AG04450 (cell line): ENCODE data around the gene SMARCD1. TPM values are rescaled to one million over a fixed set of nuclear protein-coding genes. Genes with fewer than 3 reads are reported as not detected.

Source experiments
- CTCF ChIA-PET: fragments of 300-600, 350-600 bp; formaldehyde crosslinking; extraction: SDS; loops from one replicate; lab custom pipeline; 2022; ENCODE audit warnings: antibody characterized with exemption, inconsistent platforms; lab: Charles Lee
- POLR2A ChIA-PET: fragments of 350-600 bp; formaldehyde crosslinking; extraction: SDS; loops from one replicate; lab custom pipeline; 2021; ENCODE audit warnings: antibody characterized with exemption, inconsistent platforms; lab: Yijun Ruan, JAX
- DNase-seq: peaks from one replicate; pipeline ENCODE4 v3.0.0-alpha.2; 2011; ENCODE audit warnings: low read depth, low spot score
- H3K27ac ChIP-seq: one replicate; pipeline ENCODE4 v1.5.1; 2012; ENCODE audit warnings: low read depth, low read length, control low read depth
- H3K27me3 ChIP-seq: one replicate; pipeline ENCODE4 v1.6.0; 2012; ENCODE audit warnings: low read length; ENCODE audit not compliant: control insufficient read depth, insufficient read depth
- H3K4me3 ChIP-seq: 2 replicates; pipeline ENCODE4 v1.5.1; 2011; ENCODE audit warnings: mild to moderate bottlenecking, low read depth, low read length, control low read depth
- H3K9me3 ChIP-seq: 2 replicates; pipeline ENCODE4 v1.5.1; 2012; ENCODE audit warnings: low read length; ENCODE audit not compliant: control insufficient read depth, insufficient read depth
- polyA plus RNA-seq: library from polyadenylated mRNA; depleted of rRNA; stranded (reverse); fragments of >200 nt; gene quantifications from 2 replicates; pipeline ENCODE4 v1.2.3, GENCODE V29; 2011
- TF ChIP-seq, protein P1 (sequence below): IDR thresholded peaks from 2 replicates; pipeline ENCODE4 v1.5.1; 2011; ENCODE audit warnings: low read depth, low read length, control low read depth, inconsistent platforms

The SMARCD1 gene
- polyA plus RNA-seq, 1 experiment: 57.2 TPM

DNA sequence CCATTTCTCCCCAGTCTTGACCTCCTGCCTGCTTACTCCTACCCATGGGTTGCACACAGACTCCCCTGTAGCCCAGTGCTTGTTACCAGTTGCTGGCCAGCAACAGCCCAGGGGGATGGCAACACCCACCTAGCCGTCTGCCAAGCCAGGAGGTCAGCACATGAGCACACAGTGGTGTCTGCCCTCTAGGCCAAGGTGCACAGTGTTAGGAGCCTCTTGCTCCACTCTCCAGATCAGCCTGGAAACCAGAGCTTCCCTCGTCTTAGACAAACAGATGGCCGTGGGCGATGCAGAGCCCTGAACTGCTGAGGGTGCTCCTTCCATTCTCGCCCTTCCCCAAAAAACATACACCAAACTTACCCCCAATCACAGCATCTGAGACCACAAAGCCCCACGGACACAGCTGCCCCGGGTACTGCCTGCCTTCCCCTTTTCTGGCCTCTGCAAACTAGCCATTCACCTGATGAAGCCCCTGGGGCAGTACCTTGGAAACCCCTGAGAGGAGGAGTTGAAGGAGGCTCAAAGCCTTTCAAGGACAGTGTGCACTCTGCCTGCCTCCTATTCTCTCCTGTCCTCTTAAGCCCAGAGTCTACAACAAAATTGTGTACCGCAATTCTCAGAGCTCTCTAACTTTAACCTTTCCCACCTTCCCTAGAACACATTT lies 17.6 kb downstream of the SMARCD1 start:
- TF ChIP-seq, protein P1, sequence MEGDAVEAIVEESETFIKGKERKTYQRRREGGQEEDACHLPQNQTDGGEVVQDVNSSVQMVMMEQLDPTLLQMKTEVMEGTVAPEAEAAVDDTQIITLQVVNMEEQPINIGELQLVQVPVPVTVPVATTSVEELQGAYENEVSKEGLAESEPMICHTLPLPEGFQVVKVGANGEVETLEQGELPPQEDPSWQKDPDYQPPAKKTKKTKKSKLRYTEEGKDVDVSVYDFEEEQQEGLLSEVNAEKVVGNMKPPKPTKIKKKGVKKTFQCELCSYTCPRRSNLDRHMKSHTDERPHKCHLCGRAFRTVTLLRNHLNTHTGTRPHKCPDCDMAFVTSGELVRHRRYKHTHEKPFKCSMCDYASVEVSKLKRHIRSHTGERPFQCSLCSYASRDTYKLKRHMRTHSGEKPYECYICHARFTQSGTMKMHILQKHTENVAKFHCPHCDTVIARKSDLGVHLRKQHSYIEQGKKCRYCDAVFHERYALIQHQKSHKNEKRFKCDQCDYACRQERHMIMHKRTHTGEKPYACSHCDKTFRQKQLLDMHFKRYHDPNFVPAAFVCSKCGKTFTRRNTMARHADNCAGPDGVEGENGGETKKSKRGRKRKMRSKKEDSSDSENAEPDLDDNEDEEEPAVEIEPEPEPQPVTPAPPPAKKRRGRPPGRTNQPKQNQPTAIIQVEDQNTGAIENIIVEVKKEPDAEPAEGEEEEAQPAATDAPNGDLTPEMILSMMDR: no peak
- ChIA-PET POLR2A (interaction anchor here (1.4 kb wide), 1 partner anchor 9 kb away, joined by 7 read pairs; the partner anchor contains the start of gene COX14), CTCF (interaction anchor here (0.6 to 4.3 kb wide), 10 partner anchors 8 to 212 kb away, joined by 3 to 46 read pairs (median 6); partner anchors contain the start of gene COX14)
- DNase-seq: no peak
- H3K4me3 ChIP-seq: no peak overlapping the region
- no peaks in the 10 kb centered on the region for H3K9me3 ChIP-seq
- no peak overlapping the region for H3K27ac ChIP-seq
- H3K27me3 ChIP-seq: peaks cover 5% of the 10 kb centered on the region

DNA sequence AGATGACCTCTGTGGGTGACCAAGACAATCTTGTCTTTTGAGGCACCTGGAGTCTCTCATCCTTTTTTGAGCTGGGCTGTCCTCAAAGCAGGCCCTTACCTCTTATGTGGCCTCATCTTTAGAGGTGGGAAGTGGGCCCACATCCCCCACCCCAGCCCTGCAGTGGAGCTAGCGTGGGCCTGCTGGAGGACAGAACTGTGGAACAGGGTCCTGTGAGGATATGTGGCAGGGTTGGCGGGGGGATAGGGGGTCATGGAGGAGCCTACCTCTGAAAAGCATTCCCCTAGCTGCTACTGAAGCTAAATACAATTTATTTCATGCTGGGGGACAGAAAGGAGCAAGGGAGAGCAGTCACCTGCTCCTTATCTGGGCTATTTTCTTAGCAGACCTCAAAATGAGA lies 18.2 kb downstream of the SMARCD1 start:
- ChIA-PET CTCF (interaction anchor here (1.6 to 4.3 kb wide), 5 partner anchors 8 to 136 kb away, joined by 4 to 46 read pairs (median 6); partner anchors contain the start of gene COX14), POLR2A (interaction anchor here (1.4 kb wide), 1 partner anchor 9 kb away, joined by 7 read pairs; the partner anchor contains the start of gene COX14)
- Histone ChIP-seq H3K4me3 (no peak overlapping the region), H3K27me3 (peaks cover 5% of the 10 kb centered on the region), H3K27ac (no peak overlapping the region), H3K9me3 (no peaks in the 10 kb centered on the region)
- TF ChIP-seq, protein P1: no peak
- DNase-seq: no peak

DNA sequence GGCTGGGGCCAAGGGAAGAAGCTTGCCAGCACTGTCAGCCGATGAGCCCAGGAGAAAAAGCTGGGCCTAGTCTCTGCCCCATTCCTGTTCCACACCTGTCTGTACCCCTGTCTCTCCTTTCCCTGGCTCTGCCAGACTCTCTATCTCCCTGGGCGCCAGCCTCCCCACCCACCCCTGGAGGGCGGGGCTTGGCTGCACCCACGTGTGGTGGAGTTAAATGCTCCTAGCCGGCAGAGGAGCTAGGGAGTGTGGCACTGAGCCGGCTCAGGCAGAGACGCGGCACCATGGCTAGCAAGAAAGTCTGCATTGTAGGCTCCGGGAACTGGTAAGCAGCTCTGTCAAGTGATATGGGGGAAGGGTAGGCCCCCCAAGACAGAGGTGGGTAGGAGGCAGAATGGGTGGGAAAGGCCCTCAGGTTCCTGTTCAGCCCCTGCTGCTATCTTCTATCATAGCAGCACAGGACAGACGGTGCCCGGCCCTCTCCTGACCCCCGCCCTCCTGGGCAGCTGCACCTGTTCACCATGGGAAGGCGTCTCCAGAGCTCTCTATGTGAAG lies 18.7 kb downstream of the SMARCD1 start, which contains the start of gene GPD1:
GPD1 (plus strand) TSS at position 242 of the 555 bp plus-strand sequence; CDS start at position 285, 43 bp downstream.
- TF ChIP-seq, protein P1: no peak
- H3K27ac ChIP-seq: no peak within 1 kb of the TSS
- H3K4me3 ChIP-seq: no peak within 1 kb of the TSS
- H3K27me3 ChIP-seq: peaks cover 5% of the 10 kb centered on the region
- no peaks in the 10 kb centered on the region for H3K9me3 ChIP-seq
- DNase-seq: no peak
- CTCF ChIA-PET: interaction anchor here (1.6 to 4.3 kb wide), 5 partner anchors 7 to 137 kb away, joined by 4 to 46 read pairs (median 6); partner anchors contain the start of gene COX14
- POLR2A ChIA-PET: interaction anchor here (0.6 to 1.4 kb wide), 2 partner anchors 8 to 26 kb away, joined by 7 read pairs; partner anchors contain the start of gene COX14

DNA sequence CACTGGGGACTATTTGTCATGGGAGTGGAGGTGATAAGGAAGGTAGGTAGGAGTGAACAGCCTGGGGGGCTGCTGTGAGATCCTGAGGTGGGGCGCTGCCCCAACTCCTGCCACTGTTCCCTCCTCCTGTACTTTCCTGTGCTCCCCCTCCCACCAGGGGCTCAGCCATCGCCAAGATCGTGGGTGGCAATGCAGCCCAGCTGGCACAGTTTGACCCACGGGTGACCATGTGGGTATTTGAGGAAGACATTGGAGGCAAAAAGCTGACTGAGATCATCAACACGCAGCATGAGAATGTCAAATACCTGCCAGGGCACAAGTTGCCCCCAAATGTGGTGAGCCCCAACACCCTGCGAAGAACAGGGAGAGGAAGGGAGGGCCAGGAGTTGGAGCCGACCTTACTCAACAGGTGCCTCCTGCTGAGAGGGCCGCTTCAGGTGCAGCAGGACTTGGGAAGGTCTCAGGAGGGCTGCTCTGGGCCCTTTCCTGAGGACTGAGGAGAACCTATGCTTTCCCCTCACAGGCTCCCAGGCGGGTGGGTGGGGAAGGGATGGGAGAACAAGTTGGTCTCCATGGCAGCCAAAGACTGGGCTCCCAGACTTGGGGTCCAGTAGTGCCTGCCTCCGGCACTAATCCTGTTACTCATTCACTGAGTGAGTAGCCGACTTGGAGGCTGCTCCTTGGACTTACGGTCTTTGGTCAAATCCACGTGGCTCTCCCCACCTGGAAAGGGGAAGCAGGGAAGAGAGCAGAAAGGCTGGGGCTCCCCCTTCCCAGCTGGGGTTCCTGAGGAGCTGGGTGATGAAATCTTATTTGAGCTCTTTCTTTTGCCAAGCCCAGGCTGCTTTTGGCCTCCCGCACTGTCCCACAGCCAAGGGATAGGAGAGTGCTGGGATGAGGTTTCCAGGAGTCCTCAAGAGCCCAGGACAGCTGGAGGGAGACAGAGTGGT lies 19.6 kb downstream of the SMARCD1 start:
- no peaks in the 10 kb centered on the region for H3K9me3 ChIP-seq
- TF ChIP-seq, protein P1: no peak
- no peak overlapping the region for H3K4me3 ChIP-seq
- ChIA-PET CTCF (interaction anchor here (1.0 to 2.8 kb wide), 5 partner anchors 15 to 138 kb away, joined by 3 to 11 read pairs (median 5); no protein-coding TSS in a partner anchor), POLR2A (interaction anchor here (0.6 to 1.4 kb wide), 3 partner anchors 7 to 25 kb away, joined by 3 to 7 read pairs (median 7); partner anchors contain the start of genes COX14 and SMARCD1)
- DNase-seq: no peak
- H3K27ac ChIP-seq: no peak overlapping the region
- H3K27me3 ChIP-seq: peaks cover 5% of the 10 kb centered on the region
